HG03064 (cell line): ENCODE measurements around the gene LRRC56.
A peak's percentile ranks its signal among the peaks of the same experiment; 100 is the strongest.
"Not testable (repeated sequence)": the region's sequence is repeated elsewhere in the genome, so short reads cannot be mapped to it uniquely, and the experiment has no call there.

Experiments used
- ATAC-seq: cut with Tn5 transposase; IDR thresholded peaks from one replicate; pipeline ENCODE4 v1.9.1; 2021; ENCODE audit warnings: low read depth; ENCODE audit not compliant: unreplicated experiment

LRRC56 gene

DNA sequence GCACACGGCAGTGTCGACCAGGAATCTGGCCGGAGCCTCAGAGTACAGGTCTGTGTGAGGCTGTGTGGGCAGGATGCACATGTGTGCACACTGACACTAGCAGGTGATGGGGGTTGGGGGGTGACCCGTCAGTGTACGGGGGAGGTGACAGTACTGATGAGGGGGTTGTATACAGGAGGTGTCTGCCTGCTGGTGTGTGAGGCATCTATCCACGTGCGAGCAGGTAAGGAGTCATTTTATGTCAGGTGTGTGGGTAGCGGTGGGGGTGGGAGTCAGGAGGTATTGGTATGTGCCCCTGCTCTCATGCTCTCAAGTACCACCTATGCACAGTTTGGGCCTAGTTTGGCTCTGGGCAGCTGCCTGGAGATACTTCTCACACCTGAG, 34.5 kb downstream of the LRRC56 start:
- ATAC-seq = no peak

DNA sequence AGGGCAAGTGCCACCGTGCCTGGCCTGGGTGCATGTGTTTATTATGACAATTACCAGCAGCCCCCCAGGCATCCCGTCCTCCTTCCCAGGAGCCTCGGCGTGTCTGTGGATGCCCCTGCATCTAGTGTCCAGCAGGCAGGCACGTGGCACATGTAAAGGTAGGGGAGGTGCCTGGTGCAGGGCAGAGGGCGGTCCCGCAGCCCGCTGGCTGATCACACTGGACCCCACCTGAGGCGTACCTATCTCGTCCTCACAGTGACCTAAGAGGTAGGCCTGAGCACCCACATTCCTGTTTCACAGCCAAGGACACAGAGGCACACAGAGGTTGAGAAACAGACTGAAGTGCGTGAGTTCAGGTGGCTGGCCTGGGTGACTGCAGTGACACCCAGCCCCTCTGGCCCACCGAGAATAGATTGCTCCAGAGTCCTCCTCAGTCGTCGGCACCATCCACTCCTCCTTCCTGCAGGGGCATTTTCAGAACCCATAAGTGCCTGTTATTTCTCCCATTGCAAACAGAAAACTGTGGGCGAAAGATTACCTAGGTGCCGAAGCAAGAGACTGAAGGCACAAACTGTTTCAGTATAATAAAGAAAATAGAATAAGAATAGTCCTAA, 35.9 kb downstream of the LRRC56 start:
- ATAC-seq = no peak

DNA sequence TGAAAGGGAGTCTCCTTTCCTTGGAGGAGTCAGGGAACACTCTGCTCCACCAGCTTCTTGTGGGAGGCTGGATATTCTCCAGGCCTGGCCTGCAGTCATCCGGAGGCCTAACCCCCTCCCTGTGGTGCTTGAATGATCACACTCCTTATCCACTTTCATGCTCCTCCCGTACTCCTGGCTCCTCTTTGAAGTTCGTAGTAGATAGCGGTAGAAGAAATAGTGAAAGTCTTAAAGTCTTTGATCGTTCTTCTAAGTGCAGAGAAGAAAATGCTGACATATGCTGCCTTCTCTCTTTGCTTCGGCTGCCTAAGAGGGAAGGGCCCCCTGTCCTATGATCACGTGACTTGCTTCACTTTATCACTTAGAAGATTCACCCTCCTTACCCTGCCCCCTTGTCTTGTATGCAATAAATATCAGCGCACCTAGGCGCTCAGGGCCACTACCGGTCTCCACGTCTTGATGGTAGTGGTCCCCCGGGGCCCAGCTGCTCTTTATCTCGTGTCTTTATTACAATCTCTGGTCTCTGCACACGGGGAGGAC, 36.8 kb downstream of the LRRC56 start:
- ATAC-seq = not testable (repeated sequence)

DNA sequence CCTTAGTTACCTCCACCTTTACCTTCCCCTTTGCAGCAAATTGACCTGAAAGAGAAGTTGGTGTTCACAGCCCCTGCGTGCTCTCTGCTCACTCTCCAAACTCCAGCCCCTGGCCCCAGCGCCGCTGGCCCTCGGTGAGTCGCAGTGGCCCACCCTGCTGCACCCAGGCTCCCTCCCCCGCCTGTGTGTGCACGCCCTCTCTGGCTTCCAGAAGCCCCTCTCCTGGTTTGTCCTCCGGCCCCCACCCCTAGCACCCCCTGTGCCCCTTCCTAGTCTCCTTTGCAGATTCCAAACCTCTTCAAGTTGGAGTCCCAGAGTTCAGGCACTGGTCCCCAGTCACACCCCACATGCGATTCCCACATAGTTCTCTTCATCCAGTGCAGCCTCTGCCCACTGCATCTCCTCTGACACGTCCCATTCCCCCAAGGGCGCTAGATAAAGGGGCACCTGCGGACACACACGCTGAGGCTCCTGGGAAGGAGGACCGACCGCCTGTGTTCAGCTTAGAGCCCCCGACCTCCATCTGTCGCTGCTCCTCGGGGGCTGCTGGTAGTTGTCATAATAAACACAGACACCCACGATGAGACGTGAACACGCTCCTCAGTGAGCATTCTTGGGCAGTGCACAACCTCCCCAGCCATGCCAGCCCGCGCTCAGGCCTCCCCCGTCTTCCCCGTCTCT, 37.4 kb downstream of the LRRC56 start:
- no peak for ATAC-seq

DNA sequence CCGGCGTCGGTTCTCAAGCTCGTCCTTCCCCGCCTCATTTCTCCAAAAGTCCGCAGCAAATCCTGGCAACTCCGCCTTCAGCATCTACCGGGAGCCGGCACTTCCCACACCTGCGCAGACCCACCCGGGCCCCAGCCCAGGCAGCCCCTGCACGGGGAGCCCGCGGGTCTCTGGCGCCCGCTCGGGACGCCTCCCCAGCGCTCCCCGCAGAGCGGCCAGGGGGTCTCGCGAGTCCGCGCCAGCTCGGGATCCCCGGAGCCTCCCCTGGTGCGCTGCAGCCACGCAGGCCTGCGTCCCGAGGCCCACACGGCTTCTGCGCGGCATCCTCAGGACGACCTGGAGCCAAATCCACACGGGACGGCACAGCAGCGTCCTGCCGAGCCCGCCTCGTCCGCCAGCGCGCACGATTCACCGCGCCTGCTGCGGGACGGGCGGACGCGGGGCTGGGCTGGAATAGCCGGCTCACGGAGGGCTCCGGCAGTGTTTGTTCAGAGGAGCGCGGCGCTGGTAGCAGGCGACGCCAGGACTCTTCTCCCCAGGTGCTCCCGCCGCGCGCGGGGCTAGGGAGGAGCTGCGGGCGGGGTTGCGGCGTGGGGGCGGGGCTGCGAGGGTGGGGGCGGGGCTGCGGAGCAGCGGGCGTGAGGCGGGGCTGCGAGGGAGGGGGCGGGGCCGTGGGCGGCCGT, 38.1 kb downstream of the LRRC56 start:
- ATAC-seq = no peak

DNA sequence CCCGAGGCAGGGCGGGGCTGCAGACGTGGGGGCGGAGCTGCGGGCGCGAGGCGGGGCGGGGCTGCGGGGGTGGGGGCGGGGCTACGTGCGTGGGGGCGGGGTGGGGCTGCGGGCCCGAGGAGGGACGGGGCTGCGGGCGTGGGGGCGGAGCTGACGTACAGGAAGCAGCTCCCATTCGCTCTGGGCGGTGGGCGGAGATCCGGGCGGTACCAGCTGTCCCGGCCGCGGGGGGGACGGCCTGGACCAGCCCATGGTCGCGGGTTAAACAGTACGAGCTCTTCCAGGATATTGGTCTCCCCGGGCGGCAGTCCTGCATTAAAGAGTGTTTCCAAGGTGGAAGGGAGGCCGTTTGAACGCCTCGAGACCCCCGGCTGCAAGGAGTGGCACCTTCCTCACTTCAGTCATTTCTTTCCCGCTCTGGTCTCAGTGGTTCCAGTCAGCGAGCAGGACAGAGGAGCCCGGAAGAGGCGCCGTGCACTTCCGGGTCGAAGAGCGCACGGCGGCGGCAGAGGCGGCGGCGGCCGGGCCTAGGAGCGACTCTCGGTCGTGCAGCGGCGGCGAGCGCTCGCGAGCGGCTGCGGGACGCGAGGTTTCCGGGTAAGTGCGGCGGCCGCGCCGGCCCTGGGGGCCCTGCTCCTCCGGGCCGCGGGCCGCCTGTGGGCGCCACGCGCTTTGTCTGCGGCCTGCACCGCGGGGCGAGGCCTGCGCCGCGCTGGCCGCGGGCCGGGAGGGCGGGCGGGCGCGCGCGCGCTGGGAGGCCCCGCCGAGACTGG, 38.9 kb downstream of the LRRC56 start, which contains the start of gene PHRF1:
TSS of gene PHRF1 (plus strand) at position 475 of the 773 bp plus-strand sequence. CDS start 5,043 bp downstream, outside the sequence.
- peak; percentile 70 for ATAC-seq

DNA sequence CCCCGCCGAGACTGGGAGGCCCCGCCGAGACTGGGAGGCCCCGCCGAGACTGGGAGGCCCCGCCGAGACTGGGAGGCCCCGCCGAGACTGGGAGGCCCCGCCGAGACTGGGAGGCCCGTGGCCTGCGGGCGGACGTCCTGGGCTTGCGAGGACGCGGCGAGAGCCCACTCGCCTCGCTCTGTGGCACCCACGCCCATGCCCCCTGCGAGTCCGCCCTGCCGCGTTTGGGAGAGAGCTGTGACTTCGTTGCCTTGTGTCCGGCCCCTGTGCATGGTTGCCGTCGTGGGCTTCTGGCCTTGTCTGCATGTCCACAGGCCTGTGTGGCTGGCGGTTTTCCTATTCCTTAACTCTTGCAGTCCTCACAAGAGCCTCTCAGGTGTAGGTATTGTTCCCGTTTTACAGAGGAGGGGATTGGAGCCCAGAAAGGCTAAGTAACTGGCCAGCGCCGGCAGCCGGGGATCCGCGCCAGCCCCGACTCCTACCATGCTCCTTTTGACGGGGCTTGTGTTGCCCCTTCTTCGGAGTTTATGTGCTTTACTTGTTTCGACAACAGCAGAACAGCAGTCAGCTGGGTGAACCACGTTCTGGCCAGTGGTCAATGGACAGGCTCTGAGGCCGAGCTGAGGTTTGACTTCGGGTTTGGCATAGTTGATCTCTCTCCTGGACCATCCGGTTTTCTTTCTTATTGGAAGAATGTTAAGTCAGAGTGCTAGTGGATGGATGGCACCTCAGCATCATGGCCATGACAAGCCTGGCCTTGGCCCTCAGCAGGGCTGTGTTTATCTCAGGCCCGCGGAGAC, 39.7 kb downstream of the LRRC56 start:
- ATAC-seq = no peak

DNA sequence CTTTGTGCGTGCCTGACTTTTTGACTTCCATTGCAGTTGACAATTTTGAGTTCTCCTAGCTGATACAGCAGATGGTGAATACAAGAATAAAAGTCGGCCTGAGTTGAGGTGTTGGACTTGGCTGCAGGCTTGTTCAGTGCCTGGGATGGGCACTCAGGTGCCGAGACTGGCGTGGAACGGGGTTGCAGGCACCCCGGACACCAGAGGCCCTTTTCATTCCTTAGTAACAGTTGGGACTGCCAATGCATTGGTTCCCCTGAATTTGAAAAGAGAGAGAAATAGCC, 40.2 kb downstream of the LRRC56 start:
- ATAC-seq = no peak

DNA sequence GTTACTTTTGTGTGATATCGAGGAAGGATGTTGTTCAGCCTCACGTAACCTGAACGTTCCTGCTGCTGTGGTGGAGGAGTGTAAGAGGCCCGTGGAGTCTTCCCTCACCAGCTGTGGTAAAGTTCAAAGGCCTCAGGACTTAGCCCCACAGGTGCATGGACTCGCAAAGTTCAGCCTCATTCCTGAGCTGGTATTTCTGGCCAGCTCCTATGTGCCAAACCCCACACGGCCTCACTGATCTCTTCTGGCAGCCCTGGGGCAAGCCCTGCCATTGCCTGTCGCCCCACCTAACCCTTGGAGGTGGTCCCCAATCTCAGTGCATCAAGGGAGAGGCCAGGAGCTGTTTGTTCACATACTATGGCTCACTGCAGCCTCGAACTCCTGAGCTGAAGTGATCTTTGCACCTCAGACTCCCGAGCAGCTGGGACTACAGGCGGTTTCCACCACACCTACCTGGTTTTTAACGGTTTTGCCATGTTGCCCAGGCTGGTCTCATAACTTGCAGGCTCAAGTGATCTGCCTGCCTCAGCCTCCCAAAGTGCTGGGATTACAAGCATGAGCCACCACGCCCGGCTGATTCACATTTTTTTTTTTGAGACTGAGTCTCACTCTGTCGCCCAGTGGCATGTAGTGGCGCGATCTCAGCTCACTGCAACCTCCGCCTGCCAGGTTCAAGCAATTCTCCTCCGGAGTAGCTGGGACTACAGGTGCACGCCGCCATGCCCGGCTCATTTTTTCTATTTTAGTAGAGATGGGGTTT, 41.1 kb downstream of the LRRC56 start:
- ATAC-seq = no peak

DNA sequence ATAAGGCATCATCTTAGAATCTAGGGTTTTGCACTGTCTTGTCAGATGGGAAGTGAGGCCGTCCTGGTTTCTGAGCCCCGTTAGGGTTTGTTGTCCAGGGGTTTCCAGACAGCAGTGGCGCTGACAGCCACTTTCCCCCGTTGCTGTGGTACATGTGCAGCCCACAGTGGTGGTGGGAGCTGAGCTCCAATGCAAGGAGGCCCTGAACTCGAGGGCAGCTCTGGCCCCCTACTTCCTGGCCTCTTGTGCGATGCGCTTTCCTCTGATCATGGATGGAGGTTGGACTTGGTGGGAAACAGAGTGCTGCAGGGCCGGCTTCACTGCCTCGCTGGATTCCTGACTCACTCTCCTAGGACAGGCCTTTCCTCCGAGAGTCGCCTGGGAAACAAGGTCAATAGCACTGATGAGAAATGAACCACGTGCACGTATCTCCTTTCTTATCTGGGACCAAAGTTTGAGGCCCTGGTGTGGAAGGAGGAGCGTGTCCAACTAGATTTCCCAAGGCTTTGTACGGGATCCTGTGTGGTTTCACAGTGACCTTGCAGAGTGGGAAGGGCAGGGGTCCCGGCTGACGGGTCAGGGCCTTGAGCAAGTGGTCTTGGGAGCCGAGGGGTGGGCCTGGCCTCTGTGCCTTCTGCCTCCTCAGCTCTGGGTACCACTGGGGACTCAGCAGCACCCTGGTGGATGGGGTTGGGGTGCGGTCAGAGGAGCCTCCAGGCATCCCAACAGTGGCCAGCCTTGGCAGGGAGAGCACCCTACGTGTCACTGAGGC, 42.7 kb downstream of the LRRC56 start:
- no peak for ATAC-seq

DNA sequence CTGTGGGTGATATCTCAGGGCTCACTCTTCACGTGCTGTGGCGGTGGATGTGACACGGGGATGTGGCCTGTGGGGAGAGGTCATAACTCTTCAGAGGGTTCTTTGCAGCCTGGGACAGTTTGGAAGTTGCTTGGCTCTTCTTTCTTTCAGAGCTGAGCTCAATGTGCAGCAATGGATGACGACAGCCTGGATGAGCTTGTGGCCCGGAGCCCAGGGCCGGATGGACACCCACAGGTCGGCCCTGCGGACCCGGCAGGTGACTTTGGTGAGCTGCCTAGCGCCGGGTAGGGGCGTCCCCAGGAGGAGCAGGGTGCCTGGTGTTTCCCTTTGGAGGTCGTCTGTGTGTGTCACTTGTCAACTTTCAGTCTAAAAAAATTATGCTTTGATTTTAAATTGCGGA, 44.0 kb downstream of the LRRC56 start:
- ATAC-seq = no peak

DNA sequence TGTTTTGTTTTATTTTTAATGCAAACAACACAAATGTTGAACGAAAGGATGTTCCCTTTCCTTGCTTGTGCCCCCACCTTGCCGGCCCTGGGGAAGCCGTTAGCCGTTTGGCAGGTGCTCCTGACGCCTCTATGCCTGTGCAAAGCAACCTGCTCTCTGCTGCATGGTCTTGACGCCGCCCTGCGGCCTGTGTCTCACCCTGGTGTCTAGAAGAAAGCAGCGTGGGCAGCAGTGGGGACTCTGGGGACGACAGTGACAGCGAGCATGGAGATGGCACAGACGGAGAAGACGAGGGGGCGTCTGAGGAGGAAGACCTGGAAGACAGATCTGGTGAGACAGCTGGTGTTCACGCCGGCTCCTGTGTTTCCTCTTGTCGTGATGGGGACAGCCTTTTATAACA, 44.4 kb downstream of the LRRC56 start:
- ATAC-seq = no peak

DNA sequence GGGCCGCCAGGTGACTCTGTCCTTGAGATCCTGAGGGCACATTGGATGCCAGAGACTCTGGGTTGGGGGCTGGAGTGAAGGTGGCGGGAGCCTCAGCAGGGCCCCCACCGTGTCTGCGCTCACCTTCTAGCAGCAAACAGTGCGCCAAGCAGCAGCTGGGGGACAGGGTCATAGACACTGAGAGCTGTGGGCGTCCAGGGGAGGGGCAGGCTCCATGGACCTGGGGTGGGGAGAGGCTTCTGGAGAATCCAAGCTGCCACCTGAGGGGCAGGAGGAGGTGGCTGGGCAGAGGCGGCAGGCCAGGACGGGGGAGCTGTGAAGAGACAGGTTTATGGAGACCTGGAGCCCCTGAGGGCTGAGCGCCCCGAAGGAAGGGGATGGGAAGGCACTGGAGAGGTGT, 47.0 kb downstream of the LRRC56 start:
- ATAC-seq = no peak

DNA sequence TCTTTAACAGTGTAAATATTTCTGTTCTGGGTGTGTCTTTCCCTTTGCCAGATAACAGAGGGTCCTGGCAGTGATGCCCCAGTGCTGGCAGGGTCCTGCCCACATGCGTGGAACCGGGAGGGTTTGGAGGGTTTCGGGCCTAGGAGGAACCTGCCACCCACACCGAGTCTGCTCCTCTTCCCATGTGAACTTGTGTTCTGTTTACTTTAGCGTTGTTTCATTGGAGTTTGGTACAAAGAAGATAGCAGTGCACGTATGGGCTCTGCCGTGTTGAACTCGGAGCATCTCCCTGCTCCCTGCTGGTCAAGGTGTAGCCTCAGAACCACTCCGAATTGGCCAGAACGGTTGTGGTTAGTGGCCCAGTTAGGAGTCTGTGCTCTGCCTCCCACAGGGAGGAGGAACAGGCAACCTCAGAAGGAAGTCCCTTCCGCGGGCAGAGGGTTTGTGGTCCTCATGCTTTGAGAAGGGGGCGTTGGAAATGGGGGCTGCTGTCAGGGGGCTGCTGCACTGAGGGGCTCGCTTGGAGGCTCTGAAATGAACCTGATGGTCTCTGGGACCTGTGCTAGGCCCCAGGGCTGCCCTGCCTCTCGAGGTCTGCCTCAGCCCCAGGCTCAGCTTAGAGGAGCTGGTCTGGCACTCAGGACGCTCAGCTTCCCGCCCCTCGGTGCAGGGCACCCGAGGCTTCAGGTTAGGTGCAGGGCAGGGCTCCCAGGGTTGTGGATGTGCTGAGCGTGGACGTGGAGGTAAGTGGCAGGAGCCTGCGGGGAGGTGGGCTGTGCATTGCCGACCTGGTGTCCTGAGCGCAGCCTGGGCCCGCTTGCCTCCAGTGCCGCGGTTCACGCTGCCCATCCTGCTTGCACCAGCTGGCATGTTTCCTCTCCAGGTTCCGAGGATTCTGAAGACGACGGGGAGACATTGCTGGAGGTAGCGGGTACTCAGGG, 49.3 kb downstream of the LRRC56 start:
- no peak for ATAC-seq

DNA sequence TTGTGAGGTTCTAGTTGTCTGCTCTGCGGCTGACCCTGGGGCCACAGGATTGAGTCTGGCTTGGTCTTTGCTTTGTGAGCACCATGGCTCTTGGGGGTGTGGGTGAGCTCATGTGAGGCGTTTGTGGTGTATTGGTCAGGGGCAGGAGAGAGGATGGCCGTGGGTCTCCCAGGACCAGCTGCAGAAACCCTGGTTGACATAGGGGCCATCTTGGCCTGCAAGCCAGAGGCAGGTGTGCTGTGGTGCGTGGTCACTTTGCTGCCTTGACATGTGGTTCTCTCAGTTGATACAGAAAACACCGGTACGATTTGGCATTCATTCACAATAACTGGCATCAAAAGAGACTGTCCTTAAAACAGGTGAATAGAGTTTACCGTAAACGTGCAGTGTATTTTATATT, 50.2 kb downstream of the LRRC56 start:
- ATAC-seq = no peak

DNA sequence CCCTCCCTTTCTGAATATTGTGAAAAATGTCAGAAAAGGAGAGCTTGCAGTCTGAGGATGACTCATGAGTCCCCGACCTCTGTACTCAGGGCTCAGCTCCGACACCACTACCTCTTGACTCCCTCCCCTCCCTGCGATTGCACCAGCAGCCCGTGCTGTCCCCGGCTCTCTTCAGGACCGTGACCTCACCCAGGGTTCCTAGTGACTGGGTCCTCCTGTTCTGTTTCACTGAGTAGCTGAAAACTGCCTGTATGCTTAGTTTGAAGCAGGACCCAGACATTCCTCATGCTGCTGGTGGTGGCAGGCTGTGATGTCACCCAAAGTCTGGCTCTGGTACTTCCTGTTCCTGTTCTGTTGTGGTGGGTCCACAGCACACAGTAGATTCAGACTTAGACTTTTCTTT, 50.7 kb downstream of the LRRC56 start:
- ATAC-seq = no peak

DNA sequence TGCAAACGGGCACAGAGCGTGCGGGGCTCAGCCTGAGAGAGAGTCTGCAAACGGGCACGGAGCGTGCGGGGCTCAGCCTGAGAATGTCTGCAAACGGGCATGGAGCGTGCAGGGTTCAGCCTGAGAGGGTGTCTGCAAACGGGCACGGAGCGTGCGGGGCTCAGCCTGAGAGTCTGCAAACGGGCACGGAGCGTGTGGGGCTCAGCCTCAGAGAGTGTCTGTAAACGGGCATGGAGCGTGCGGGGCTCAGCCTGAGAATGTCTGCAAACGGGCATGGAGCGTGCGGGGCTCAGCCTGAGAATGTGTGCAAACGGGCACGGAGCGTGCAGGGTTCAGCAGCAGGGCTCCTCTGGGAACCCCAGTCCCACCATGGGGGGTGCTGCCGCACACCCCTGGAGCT, 52.5 kb downstream of the LRRC56 start:
- ATAC-seq = no peak

DNA sequence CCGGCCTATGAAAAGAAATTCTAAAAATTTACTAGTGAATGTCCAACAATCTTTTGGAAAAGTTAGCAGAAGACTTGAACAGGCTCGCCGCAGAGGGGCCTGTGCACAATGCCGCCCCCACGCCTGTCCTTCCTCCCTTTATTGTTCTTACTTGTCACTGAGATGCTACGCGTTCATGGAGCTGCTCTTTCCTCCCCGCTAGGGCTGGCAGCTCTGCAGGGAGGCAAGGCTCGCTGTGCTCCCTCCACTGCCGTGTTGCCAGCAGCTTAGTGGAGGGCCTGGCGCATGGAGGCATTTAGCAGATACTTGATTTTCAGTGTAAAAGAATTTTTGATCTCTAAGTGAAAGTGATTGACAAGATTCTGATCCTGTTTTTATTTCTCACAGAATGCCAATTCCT, 53.7 kb downstream of the LRRC56 start:
- ATAC-seq = no peak
